T47D (cell line): ENCODE results near the gene FZD8.
A peak's percentile ranks its signal among the peaks of the same experiment; 100 is the strongest.

Experiments used
- DNase-seq, 2 experiments: peaks; one replicate each; pipeline versions ENCODE4 v3.0.0 to v3.0.0-alpha.2; 2011 to 2012; ENCODE audit warnings: low read depth in 1 of 2, low spot score in 1 of 2
- JUND ChIP-seq: IDR thresholded peaks from 2 replicates; pipeline ENCODE4 v1.6.1; 2012; ENCODE audit warnings: low read depth
- in situ Hi-C: cut with HindIII; loops from 2 replicates; pipeline ENCODE4 v1.10.0; 2016; ENCODE audit warnings: low sequenced_read_pairs, low pct_unique_long_range_greater_than_20kb

The FZD8 gene

DNA sequence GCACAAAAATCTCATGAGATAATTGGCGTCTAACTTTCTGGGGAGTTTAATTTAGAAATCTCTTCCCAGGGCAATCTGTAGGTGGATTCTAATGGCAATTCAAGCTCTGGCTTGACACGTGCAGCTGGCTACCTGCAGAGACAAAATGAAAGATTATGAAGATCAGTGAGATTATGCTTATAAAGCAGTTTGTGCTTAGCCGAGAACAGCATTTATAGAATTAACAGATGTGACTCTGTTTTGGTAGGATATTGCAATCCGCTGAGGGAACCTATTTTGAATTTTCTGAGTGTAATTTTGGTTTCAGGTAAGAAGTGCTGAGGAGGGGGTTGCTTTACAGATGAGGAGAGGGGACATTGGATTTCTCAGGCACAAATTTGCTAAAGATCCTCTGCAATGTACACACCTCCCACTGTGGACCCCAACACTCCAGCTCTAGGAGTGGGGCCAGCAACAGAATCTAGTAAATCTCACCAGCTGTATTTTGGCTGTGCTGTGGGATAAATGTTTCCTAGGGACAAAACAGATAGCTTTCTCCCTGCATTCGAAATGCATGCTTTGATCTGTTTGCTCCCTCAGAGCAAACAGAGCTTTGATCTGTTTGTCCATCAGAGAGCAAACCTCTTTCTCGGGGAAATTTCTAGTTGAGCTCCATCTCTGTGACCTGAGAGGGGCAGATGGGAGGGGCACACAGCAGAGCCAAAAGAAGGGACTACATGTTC is 29.6 kb downstream of the FZD8 start:
- no peak for TF ChIP-seq JUND
- no peak for DNase-seq
- in situ Hi-C loops, result no loop called here

GRCh38 chr10:35611750-35612149 is 30.3 kb downstream of the FZD8 start:
- no peak for DNase-seq
- in situ Hi-C loops, result no loop called here
- TF ChIP-seq JUND, result no peak

GRCh38 chr10:35608328-35608672 is 33.8 kb downstream of the FZD8 start:
- in situ Hi-C loops, result no loop called here
- TF ChIP-seq JUND, result no peak
- no peak for DNase-seq

DNA sequence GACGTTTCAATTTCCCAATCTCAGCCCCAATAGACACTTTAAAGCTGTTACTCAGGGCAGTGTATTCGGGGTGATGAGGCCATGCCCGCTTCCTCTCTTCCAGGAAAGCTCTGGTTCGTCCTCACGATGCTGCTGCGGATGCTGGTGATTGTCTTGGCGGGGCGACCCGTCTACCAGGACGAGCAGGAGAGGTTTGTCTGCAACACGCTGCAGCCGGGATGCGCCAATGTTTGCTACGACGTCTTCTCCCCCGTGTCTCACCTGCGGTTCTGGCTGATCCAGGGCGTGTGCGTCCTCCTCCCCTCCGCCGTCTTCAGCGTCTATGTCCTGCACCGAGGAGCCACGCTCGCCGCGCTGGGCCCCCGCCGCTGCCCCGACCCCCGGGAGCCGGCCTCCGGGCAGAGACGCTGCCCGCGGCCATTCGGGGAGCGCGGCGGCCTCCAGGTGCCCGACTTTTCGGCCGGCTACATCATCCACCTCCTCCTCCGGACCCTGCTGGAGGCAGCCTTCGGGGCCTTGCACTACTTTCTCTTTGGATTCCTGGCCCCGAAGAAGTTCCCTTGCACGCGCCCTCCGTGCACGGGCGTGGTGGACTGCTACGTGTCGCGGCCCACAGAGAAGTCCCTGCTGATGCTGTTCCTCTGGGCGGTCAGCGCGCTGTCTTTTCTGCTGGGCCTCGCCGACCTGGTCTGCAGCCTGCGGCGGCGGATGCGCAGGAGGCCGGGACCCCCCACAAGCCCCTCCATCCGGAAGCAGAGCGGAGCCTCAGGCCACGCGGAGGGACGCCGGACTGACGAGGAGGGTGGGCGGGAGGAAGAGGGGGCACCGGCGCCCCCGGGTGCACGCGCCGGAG is 34.4 kb downstream of the FZD8 start:
- in situ Hi-C loops, result no loop called here
- DNase-seq, result no peak
- TF ChIP-seq JUND, result no peak

DNA sequence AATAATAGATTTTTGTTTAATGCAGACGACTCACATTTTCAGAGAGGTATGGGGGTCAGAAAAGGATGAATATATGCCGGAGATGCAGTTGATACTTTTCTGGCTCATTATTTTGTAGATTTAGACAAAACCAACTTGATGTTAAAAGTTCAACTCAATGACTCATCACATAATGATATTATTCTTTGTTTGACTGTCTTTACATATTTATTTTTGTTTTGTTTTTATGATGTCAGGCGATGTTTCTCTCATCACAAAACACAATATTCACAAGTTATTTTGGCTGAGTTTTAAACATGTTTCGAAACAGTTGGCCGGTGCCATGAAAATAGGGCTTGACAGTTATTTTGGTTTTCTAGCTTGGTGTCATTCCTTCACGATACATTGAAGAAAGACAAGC is 35.7 kb downstream of the FZD8 start:
- in situ Hi-C loops, result no loop called here
- TF ChIP-seq JUND, result no peak
- no peak for DNase-seq

- in situ Hi-C loops, result no loop called here
- TF ChIP-seq JUND, result no peak
- DNase-seq, result no peak
Observed at GRCh38 chr10:35605191-35605590, 36.9 kb downstream of the FZD8 start, which contains the start of gene GJD4. GJD4 (plus strand) TSS chr10:35605341; CDS start chr10:35605568, 227 bp downstream.

- TF ChIP-seq JUND, result no peak
- in situ Hi-C loops, result no loop called here
- no peak for DNase-seq
Observed at GRCh38 chr10:35600193-35600592, 41.9 kb downstream of the FZD8 start.

DNA sequence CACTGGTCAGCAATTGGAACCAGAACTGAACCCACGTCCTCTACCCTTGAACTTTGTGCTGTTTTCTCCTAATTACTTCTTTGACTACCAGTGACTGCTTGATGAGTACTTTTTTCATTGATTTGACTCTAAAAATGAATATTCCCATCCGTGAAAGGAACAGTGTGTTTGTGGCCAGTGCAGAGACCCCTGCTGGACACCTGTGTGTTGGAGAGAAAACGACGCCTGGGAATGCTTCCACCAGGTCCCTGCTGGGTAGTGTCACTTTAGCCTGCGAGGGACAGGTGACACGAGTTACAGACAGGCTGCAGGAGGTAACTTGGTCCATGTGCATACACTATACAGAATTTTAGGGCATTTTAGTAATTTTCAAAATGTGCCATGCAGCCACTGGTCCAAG is 43.7 kb downstream of the FZD8 start:
- TF ChIP-seq JUND, result no peak
- in situ Hi-C loops, result no loop called here
- peak in 1 of 2 experiments; percentile 38 for DNase-seq

DNA sequence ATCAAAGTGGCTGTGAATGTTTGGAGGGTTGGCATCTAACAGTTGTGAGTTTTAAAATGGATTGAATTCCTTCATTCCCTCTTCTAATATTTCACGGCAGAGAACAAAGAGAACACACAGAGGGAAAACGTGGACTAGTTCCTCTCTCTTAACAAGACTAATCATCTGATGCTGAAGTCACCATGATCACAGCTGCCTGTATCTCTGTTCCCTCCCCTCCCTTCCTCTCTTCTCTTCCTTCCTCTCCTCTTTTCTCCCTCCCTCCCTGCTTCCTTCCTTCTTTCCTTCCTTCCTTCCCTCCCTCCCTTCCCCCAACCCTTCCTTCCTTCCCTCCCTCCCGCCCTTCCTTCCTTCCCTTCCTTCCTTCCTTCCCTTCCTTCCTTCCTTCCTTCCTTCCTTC is 47.0 kb downstream of the FZD8 start:
- in situ Hi-C loops, result no loop called here
- TF ChIP-seq JUND, result no peak
- DNase-seq, result no peak

- no peak for DNase-seq
- in situ Hi-C loops, result no loop called here
- no peak for TF ChIP-seq JUND
Observed at GRCh38 chr10:35594115-35595079, 47.7 kb downstream of the FZD8 start.

GRCh38 chr10:35592441-35592840 is 49.7 kb downstream of the FZD8 start:
- in situ Hi-C loops, result no loop called here
- DNase-seq, result no peak
- TF ChIP-seq JUND, result no peak

- DNase-seq, result no peak
- TF ChIP-seq JUND, result no peak
- in situ Hi-C loops, result no loop called here
Observed at GRCh38 chr10:35588836-35589235, 53.3 kb downstream of the FZD8 start.
